ENCODE data around the gene CLDN5. TPM values are rescaled to one million over a fixed set of nuclear protein-coding genes. Genes with fewer than 3 reads are reported as not detected.

CLDN5 gene
- total and polyA plus RNA-seq, 8 donors = 13.1 to 67.7 (median 45.2) TPM

- 46 to 79% (median 50%) methylated on average over 2 of the region's 2 CpGs for WGBS, 5 donors
- no peaks in the 10 kb centered on the region for H3K9me3 ChIP-seq
- no peak for DNase-seq
Observed at GRCh38 chr22:19513823-19514222, 10.4 kb downstream of the CLDN5 start.

DNA sequence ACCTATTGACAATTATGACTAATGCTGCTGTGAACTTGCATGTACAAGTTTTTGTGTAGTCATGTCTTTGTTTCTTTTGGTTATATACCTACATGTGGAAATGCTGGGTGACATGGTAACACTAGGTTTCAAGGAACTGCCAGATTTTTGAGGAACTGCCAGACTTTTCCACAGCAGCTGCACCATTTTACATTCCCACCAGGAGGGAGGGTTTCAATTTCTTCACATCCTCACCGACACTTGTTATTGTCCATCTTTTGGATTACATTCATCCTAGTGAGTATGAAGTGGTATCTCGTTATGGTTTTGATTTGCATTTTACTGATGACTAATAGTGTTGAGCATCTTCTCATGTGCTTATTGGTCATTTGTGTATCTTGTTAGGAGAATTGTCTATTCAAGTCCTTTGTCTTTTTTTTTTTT is 13.3 kb downstream of the CLDN5 start:
- Histone ChIP-seq H3K27me3 (no peaks in the 10 kb centered on the region), H3K4me1 (no peaks in the 10 kb centered on the region), H3K36me3 (no peaks in the 10 kb centered on the region), H3K9me3 (no peaks in the 10 kb centered on the region), H3K27ac (no peak overlapping the region), H3K4me3 (no peak overlapping the region)
- TF ChIP-seq POLR2A (IDR thresholded peaks at IDR 0.05) = no peak
- TF ChIP-seq EP300 (IDR thresholded peaks at IDR 0.05) = no peak
- TF ChIP-seq, protein P1, sequence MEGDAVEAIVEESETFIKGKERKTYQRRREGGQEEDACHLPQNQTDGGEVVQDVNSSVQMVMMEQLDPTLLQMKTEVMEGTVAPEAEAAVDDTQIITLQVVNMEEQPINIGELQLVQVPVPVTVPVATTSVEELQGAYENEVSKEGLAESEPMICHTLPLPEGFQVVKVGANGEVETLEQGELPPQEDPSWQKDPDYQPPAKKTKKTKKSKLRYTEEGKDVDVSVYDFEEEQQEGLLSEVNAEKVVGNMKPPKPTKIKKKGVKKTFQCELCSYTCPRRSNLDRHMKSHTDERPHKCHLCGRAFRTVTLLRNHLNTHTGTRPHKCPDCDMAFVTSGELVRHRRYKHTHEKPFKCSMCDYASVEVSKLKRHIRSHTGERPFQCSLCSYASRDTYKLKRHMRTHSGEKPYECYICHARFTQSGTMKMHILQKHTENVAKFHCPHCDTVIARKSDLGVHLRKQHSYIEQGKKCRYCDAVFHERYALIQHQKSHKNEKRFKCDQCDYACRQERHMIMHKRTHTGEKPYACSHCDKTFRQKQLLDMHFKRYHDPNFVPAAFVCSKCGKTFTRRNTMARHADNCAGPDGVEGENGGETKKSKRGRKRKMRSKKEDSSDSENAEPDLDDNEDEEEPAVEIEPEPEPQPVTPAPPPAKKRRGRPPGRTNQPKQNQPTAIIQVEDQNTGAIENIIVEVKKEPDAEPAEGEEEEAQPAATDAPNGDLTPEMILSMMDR (IDR thresholded peaks at IDR 0.05) = no peak
- no peak for TF ChIP-seq POLR2AphosphoS5 (IDR thresholded peaks at IDR 0.05)
- WGBS, 5 donors = 61 to 97% (median 92%) methylated on average over 2 of the region's 2 CpGs
- DNase-seq = no peak
- intact Hi-C loops (cut with DNase I; ENCODE audit: low total_unique reads) = no loop called here

More at GRCh38 chr22:19513823-19514222, 10.4 kb downstream of the CLDN5 start:
- no peak overlapping the region for H3K4me3 ChIP-seq
- H3K4me1 ChIP-seq = no peaks in the 10 kb centered on the region
- no peaks in the 10 kb centered on the region for H3K27me3 ChIP-seq
- H3K27ac ChIP-seq = no peak overlapping the region
- TF ChIP-seq, protein P1 (IDR thresholded peaks at IDR 0.05) = no peak
- TF ChIP-seq POLR2A (IDR thresholded peaks at IDR 0.05) = no peak
- no peak for TF ChIP-seq EP300 (IDR thresholded peaks at IDR 0.05)
- TF ChIP-seq POLR2AphosphoS5 (IDR thresholded peaks at IDR 0.05) = no peak
- H3K36me3 ChIP-seq = no peaks in the 10 kb centered on the region
- intact Hi-C loops (cut with DNase I; ENCODE audit: low total_unique reads) = no loop called here

GRCh38 chr22:19509923-19510322 is 14.3 kb downstream of the CLDN5 start:
- intact Hi-C loops (cut with DNase I; ENCODE audit: low total_unique reads) = no loop called here
- 91 to 100% (median 95%) methylated on average over 2 of the region's 2 CpGs for WGBS, 5 donors

DNA sequence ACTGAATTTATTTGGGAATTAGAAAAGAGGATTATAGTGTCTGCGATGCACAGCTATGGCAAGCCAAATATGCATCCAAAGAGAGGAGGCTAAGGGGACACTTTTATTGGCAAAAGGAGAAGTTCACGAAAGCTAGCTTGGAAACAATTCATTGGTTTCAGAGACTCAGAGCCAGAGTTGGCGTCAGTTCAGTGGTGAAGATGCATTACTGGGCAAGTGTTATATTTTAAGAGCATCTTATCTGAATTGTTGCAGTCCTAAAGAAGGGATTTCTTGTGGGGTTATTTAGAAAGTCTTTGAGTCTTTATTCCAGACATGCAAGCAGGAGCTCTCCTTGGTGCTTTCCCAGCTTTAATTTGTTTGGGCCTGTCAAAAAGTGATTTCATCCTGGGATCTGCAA is 15.0 kb downstream of the CLDN5 start:
- no peak overlapping the region for H3K4me3 ChIP-seq
- intact Hi-C loops (cut with DNase I; ENCODE audit: low total_unique reads) = no loop called here
- H3K27ac ChIP-seq = no peak overlapping the region
- no peak for DNase-seq
- no peaks in the 10 kb centered on the region for H3K27me3 ChIP-seq
- no peaks in the 10 kb centered on the region for H3K4me1 ChIP-seq
- no peaks in the 10 kb centered on the region for H3K9me3 ChIP-seq
- H3K36me3 ChIP-seq = no peaks in the 10 kb centered on the region
- 77 to 94% (median 89%) methylated on average over 3 of the region's 3 CpGs for WGBS, 5 donors
- TF ChIP-seq POLR2A (IDR thresholded peaks at IDR 0.05) (no peak), POLR2AphosphoS5 (IDR thresholded peaks at IDR 0.05) (no peak), EP300 (IDR thresholded peaks at IDR 0.05) (no peak)
- TF ChIP-seq, protein P1 (IDR thresholded peaks at IDR 0.05) = no peak

More at GRCh38 chr22:19509923-19510322, 14.3 kb downstream of the CLDN5 start:
- Histone ChIP-seq H3K4me3 (no peak overlapping the region), H3K27me3 (no peaks in the 10 kb centered on the region), H3K36me3 (no peaks in the 10 kb centered on the region), H3K27ac (no peak overlapping the region), H3K9me3 (no peaks in the 10 kb centered on the region), H3K4me1 (no peaks in the 10 kb centered on the region)
- TF ChIP-seq POLR2AphosphoS5 (IDR thresholded peaks at IDR 0.05) (no peak), POLR2A (IDR thresholded peaks at IDR 0.05) (no peak), EP300 (IDR thresholded peaks at IDR 0.05) (no peak)
- TF ChIP-seq, protein P1 (IDR thresholded peaks at IDR 0.05) = no peak
- DNase-seq = no peak

Data from stomach (tissue), 9 donors.